Nephron (organoid): ENCODE results near the gene GTF3C2.

Experiments
- H3K27ac Mint-ChIP-seq, 3 experiments: 2 replicates each; pipeline ENCODE4 v1.8.0; 2020; ENCODE audit warnings: mixed read lengths in 3 of 3, mild to moderate bottlenecking in 2 of 3, moderate library complexity in 1 of 3
- H3K27me3 Mint-ChIP-seq: 2 replicates; pipeline ENCODE4 v1.8.0; 2021; ENCODE audit warnings: low read depth, mild to moderate bottlenecking, moderate library complexity, mixed read lengths
- H3K36me3 Mint-ChIP-seq: 2 replicates; pipeline ENCODE4 v1.8.0; 2020; ENCODE audit warnings: low read depth, mixed read lengths
- H3K4me1 Mint-ChIP-seq: 2 replicates; pipeline ENCODE4 v1.8.0; 2020; ENCODE audit warnings: mixed read lengths
- H3K4me3 Mint-ChIP-seq, 3 experiments: 2 replicates each; pipeline ENCODE4 v1.8.0; 2020; ENCODE audit warnings: mild to moderate bottlenecking in 3 of 3, mixed read lengths in 3 of 3, moderate library complexity in 2 of 3
- H3K9me3 Mint-ChIP-seq: 2 replicates; pipeline ENCODE4 v1.8.0; 2020; ENCODE audit warnings: mixed read lengths
- CTCF ChIP-seq, 3 experiments: fragments of 200-600 bp; sonication (generic); IDR thresholded peaks; one replicate each; pipeline ENCODE4 v1.5.0; 2021; ENCODE audit warnings: antibody characterized with exemption in 3 of 3; ENCODE audit not compliant: unreplicated experiment in 3 of 3

Gene GTF3C2

GRCh38 chr2:27298391-27299080, 58.0 kb downstream of the GTF3C2 start:
- no peak overlapping the region for H3K27ac Mint-ChIP-seq
- peaks cover under 1% of the 10 kb centered on the region for H3K4me1 Mint-ChIP-seq
- H3K27me3 Mint-ChIP-seq: peaks cover 7% of the 10 kb centered on the region
- H3K36me3 Mint-ChIP-seq: no peaks in the 10 kb centered on the region
- no peaks in the 10 kb centered on the region for H3K9me3 Mint-ChIP-seq
- no peak overlapping the region for H3K4me3 Mint-ChIP-seq
- TF ChIP-seq CTCF (IDR thresholded peaks at IDR 0.05; ENCODE audit: unreplicated experiment in 3 of 3): no peak

GRCh38 chr2:27297195-27297594, 59.4 kb downstream of the GTF3C2 start:
- no peak overlapping the region for H3K27ac Mint-ChIP-seq
- H3K4me3 Mint-ChIP-seq: no peak overlapping the region
- no peaks in the 10 kb centered on the region for H3K36me3 Mint-ChIP-seq
- H3K9me3 Mint-ChIP-seq: no peaks in the 10 kb centered on the region
- H3K27me3 Mint-ChIP-seq: peaks cover 18% of the 10 kb centered on the region
- TF ChIP-seq CTCF (IDR thresholded peaks at IDR 0.05; ENCODE audit: unreplicated experiment in 3 of 3): no peak
- peaks cover 11% of the 10 kb centered on the region for H3K4me1 Mint-ChIP-seq

- Mint-ChIP-seq H3K27ac (no peak overlapping the region), H3K4me1 (peaks cover 11% of the 10 kb centered on the region), H3K4me3 (no peak overlapping the region), H3K9me3 (no peaks in the 10 kb centered on the region), H3K27me3 (peaks cover 25% of the 10 kb centered on the region), H3K36me3 (no peaks in the 10 kb centered on the region)
- no peak for TF ChIP-seq CTCF (IDR thresholded peaks at IDR 0.05; ENCODE audit: unreplicated experiment in 3 of 3)
Observed at GRCh38 chr2:27296481-27296880, 60.1 kb downstream of the GTF3C2 start.

GRCh38 chr2:27294928-27295327, 61.6 kb downstream of the GTF3C2 start:
- Mint-ChIP-seq H3K4me1 (peaks cover 11% of the 10 kb centered on the region), H3K36me3 (no peaks in the 10 kb centered on the region), H3K27ac (no peak overlapping the region), H3K4me3 (no peak overlapping the region), H3K9me3 (no peaks in the 10 kb centered on the region), H3K27me3 (peaks cover 26% of the 10 kb centered on the region)
- TF ChIP-seq CTCF (IDR thresholded peaks at IDR 0.05; ENCODE audit: unreplicated experiment in 3 of 3): no peak

GRCh38 chr2:27291865-27292264, 64.7 kb downstream of the GTF3C2 start:
- Mint-ChIP-seq H3K27ac (no peak overlapping the region), H3K4me1 (peaks cover 21% of the 10 kb centered on the region), H3K27me3 (peaks cover 32% of the 10 kb centered on the region), H3K36me3 (no peaks in the 10 kb centered on the region), H3K4me3 (no peak overlapping the region), H3K9me3 (no peaks in the 10 kb centered on the region)
- TF ChIP-seq CTCF (IDR thresholded peaks at IDR 0.05; ENCODE audit: unreplicated experiment in 3 of 3): peak in 1 of 3 experiments; percentile 17

- peaks cover 40% of the 10 kb centered on the region for H3K27me3 Mint-ChIP-seq
- no peaks in the 10 kb centered on the region for H3K9me3 Mint-ChIP-seq
- no peak overlapping the region for H3K4me3 Mint-ChIP-seq
- no peak overlapping the region for H3K27ac Mint-ChIP-seq
- H3K4me1 Mint-ChIP-seq: peaks cover 27% of the 10 kb centered on the region
- H3K36me3 Mint-ChIP-seq: no peaks in the 10 kb centered on the region
- TF ChIP-seq CTCF (IDR thresholded peaks at IDR 0.05; ENCODE audit: unreplicated experiment in 3 of 3): no peak
Observed at GRCh38 chr2:27290549-27290948, 66.0 kb downstream of the GTF3C2 start.
